ENCODE measurements around the gene DPEP2NB.
"Not testable (repeated sequence)": the region's sequence is repeated elsewhere in the genome, so short reads cannot be mapped to it uniquely, and the experiment has no call there.

- not testable (repeated sequence) for TF ChIP-seq CTCF, EP300, POLR2AphosphoS5 (IDR thresholded peaks at IDR 0.05)
Measured at GRCh38 chr16:67998779-67999688, 16.7 kb downstream of the DPEP2NB start, which contains the start of gene DPEP2.
